HCT116 (cell line): Measurements from ENCODE around the gene CHML. TPM values are rescaled to one million over a fixed set of nuclear protein-coding genes. Genes with fewer than 3 reads are reported as not detected.

Experiments
- ATAC-seq: fragments of 200-7000 bp; cut with Tn5 transposase; 2 replicates; pipeline ENCODE4 v1.9.1; 2020; ENCODE audit warnings: mild to moderate bottlenecking, moderate library complexity
- BruUV-seq: library from RNA; stranded (reverse); fragments of 400-500 nt; replicated peaks from 2 replicates; lab custom pipeline; 2021; lab: Mats Ljungman, UMichigan
- CTCF ChIA-PET: fragments of 300-600 bp; sonication (Branson Sonifier 250); formaldehyde crosslinking; loops from one replicate; lab custom pipeline; 2021; ENCODE audit warnings: antibody characterized with exemption; lab: Charles Lee
- POLR2A ChIA-PET: fragments of 300-600, 350-600 bp; sonication (Branson Sonifier 250); formaldehyde crosslinking; loops from one replicate; lab custom pipeline; 2021; ENCODE audit warnings: antibody characterized with exemption; lab: Charles Lee
- RAD21 ChIA-PET, 2 experiments: fragments of 300-600 bp; sonication (Branson Sonifier 250); formaldehyde crosslinking; loops; one replicate each; lab custom pipeline; 2023; ENCODE audit warnings: low total read pairs in 2 of 2; ENCODE audit not compliant: uncharacterized antibody in 2 of 2, unreplicated experiment in 2 of 2, low non-redundant PET in 1 of 2; lab: Charles Lee
- DNase-seq: peaks from one replicate; pipeline ENCODE4 v3.0.0-alpha.2; 2010; ENCODE audit warnings: low read depth, low spot score
- H2AFZ ChIP-seq: fragments of 200-600 bp; shearing (Covaris generic), sonication (generic); 2 replicates; pipeline ENCODE4 v1.6.1; 2017; ENCODE audit warnings: low read depth, mixed run types, mixed read lengths, antibody characterized with exemption, low read length; ENCODE audit not compliant: poor library complexity, severe bottlenecking
- H3K27ac ChIP-seq: 2 replicates; pipeline ENCODE4 v1.5.1; 2012; ENCODE audit warnings: low read depth, low read length
- H3K27me3 ChIP-seq: fragments of 200-600 bp; sonication (generic); 2 replicates; pipeline ENCODE4 v1.6.1; 2016; ENCODE audit warnings: mixed run types, low read length, mixed read lengths; ENCODE audit not compliant: insufficient read depth
- H3K36me3 ChIP-seq, 2 experiments: fragments of 200-500 bp in 1 of 2; fragments of 200-600 bp in 1 of 2; sonication (Bioruptor generic) in 1 of 2; sonication (generic) in 1 of 2; 2 replicates each; pipeline versions ENCODE4 v1.5.1 to v1.6.1; 2014 to 2016; ENCODE audit warnings: low read length in 2 of 2, inconsistent platforms in 1 of 2, mixed read lengths in 1 of 2, mixed run types in 1 of 2; ENCODE audit not compliant: insufficient read depth in 2 of 2, control insufficient read depth in 1 of 2
- H3K4me1 ChIP-seq, 2 experiments: fragments of 200-600 bp in 1 of 2; sonication (generic) in 1 of 2; 2 replicates each; pipeline versions ENCODE4 v1.5.1 to v1.6.1; 2012 to 2017; ENCODE audit warnings: low read length in 2 of 2, inconsistent platforms in 1 of 2, mild to moderate bottlenecking in 1 of 2, mixed read lengths in 1 of 2, mixed run types in 1 of 2, moderate library complexity in 1 of 2; ENCODE audit not compliant: insufficient read depth in 2 of 2, control insufficient read depth in 1 of 2
- H3K4me2 ChIP-seq: fragments of 200-600 bp; sonication (generic); 2 replicates; pipeline ENCODE4 v1.6.1; 2017; ENCODE audit warnings: mixed run types, low read length, mixed read lengths
- H3K4me3 ChIP-seq, 2 experiments: fragments of 200-600 bp in 1 of 2; sonication (generic) in 1 of 2; replicated peaks in 1 of 2; 2 replicates each; pipeline ENCODE4 v1.5.1; 2011 to 2016; ENCODE audit warnings: low read length in 2 of 2, control low read depth in 1 of 2, low read depth in 1 of 2, mild to moderate bottlenecking in 1 of 2, mixed read lengths in 1 of 2, mixed run types in 1 of 2
- H3K79me2 ChIP-seq: fragments of 200-600 bp; sonication (generic); 2 replicates; pipeline ENCODE4 v1.6.1; 2017; ENCODE audit warnings: mild to moderate bottlenecking, mixed run types, low read length, moderate library complexity, mixed read lengths; ENCODE audit not compliant: insufficient read depth
- H3K9ac ChIP-seq: fragments of 200-600 bp; sonication (generic); 2 replicates; pipeline ENCODE4 v1.6.1; 2016; ENCODE audit warnings: low read length, mixed read lengths
- H3K9me2 ChIP-seq: fragments of 200-600 bp; sonication (generic), shearing (Covaris generic); 2 replicates; pipeline ENCODE4 v1.6.1; 2017; ENCODE audit warnings: mixed run types, mild to moderate bottlenecking, moderate library complexity; ENCODE audit not compliant: insufficient read depth
- H3K9me3 ChIP-seq, 2 experiments: fragments of 200-500 bp in 1 of 2; fragments of 200-600 bp in 1 of 2; sonication (Bioruptor generic) in 1 of 2; sonication (generic) in 1 of 2; 2 replicates each; pipeline ENCODE4 v1.6.1; 2014 to 2017; ENCODE audit warnings: low read length in 2 of 2, mixed read lengths in 2 of 2, inconsistent platforms in 1 of 2, low read depth in 1 of 2, mild to moderate bottlenecking in 1 of 2, mixed run types in 1 of 2, moderate library complexity in 1 of 2; ENCODE audit not compliant: control insufficient read depth in 1 of 2, insufficient read depth in 1 of 2
- H4K20me1 ChIP-seq: fragments of 200-600 bp; sonication (generic), shearing (Covaris generic); 2 replicates; pipeline ENCODE4 v1.6.1; 2017; ENCODE audit warnings: mixed run types, mild to moderate bottlenecking, moderate library complexity; ENCODE audit not compliant: insufficient read depth
- FOSL1 ChIP-seq: IDR thresholded peaks from 2 replicates; pipeline ENCODE4 v1.6.1; 2012; ENCODE audit warnings: low read depth
- MAX ChIP-seq: IDR thresholded peaks from 2 replicates; pipeline ENCODE4 v1.6.1; 2012
- POLR2AphosphoS5 ChIP-seq: IDR thresholded peaks from 2 replicates; pipeline ENCODE4 v1.6.1; 2011; ENCODE audit warnings: mild to moderate bottlenecking, low read depth, low read length, moderate library complexity
- SP1 ChIP-seq: IDR thresholded peaks from 2 replicates; pipeline ENCODE4 v1.6.1; 2012; ENCODE audit warnings: low read depth
- SRF ChIP-seq: IDR thresholded peaks from 2 replicates; pipeline ENCODE4 v1.6.1; 2012; ENCODE audit warnings: low read depth
- TCF7L2 ChIP-seq: IDR thresholded peaks from 2 replicates; pipeline ENCODE4 v1.7.0; 2011; ENCODE audit warnings: borderline replicate concordance, inconsistent platforms; ENCODE audit not compliant: insufficient read depth, insufficient read length; ENCODE audit errors: extremely low read depth
- YY1 ChIP-seq: IDR thresholded peaks from 2 replicates; pipeline ENCODE4 v1.6.1; 2011; ENCODE audit warnings: low read length, low read depth, moderate library complexity, mild to moderate bottlenecking; ENCODE audit not compliant: insufficient replicate concordance; ENCODE audit errors: extremely low read depth
- ZNF274 ChIP-seq: fragments of 200-500 bp; sonication (Bioruptor generic); IDR thresholded peaks from 2 replicates; pipeline ENCODE4 v1.6.1; 2014; ENCODE audit warnings: mild to moderate bottlenecking, low read depth, low read length, inconsistent platforms
- intact Hi-C: fragments of 100-400 bp; cut with micrococcal nuclease; formaldehyde crosslinking; loops from 2 replicates; pipeline ENCODE4 v1.10.0; 2022
- total RNA-seq: library from RNA; stranded (reverse); gene quantifications from one replicate; pipeline ENCODE4 v1.2.1, GENCODE V29; 2021; ENCODE audit not compliant: unreplicated experiment
- TF ChIP-seq, protein P1 (sequence below): IDR thresholded peaks from 2 replicates; pipeline ENCODE4 v1.6.1; 2012; ENCODE audit warnings: low read depth

Gene CHML
- total RNA-seq, 1 experiment from 2014 or later = 9.7 TPM

DNA sequence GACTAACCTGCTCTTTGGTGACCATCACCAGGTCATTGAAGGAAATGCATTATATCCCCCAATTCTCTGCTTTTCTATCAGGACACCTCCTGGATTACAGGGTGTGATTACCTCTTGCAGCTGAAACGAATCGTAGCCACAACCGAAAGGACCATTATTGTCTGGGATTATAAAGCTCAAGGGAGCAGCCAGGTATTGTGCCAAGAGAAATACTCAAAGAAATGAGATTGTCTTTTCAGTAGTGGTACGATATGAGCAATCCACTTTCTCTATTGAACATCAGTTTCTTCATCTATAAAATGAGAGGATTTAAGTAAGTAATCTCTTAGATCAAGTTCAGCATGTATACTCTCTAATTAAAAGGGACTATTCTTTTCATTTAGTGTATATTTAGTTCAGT lies 39.2 kb upstream of the CHML start:
- no peak overlapping the region for H3K4me3 ChIP-seq
- H3K9me3 ChIP-seq = no peaks in the 10 kb centered on the region
- DNase-seq (no peak), ATAC-seq (no peak)
- H3K4me1 ChIP-seq = no peaks in the 10 kb centered on the region
- H3K9me2 ChIP-seq = no peaks in the 10 kb centered on the region
- ChIA-PET CTCF (no interaction called here), POLR2A (no interaction called here), RAD21 (no interaction called here)
- no peaks in the 10 kb centered on the region for H3K79me2 ChIP-seq
- H2AFZ ChIP-seq = no peak overlapping the region
- H3K36me3 ChIP-seq = no peaks in the 10 kb centered on the region
- H3K27me3 ChIP-seq = peaks cover 12% of the 10 kb centered on the region; the same call in 1 of the 2 replicates
- H3K27ac ChIP-seq = no peak overlapping the region
- no peak for TF ChIP-seq YY1
- TF ChIP-seq, protein P1, sequence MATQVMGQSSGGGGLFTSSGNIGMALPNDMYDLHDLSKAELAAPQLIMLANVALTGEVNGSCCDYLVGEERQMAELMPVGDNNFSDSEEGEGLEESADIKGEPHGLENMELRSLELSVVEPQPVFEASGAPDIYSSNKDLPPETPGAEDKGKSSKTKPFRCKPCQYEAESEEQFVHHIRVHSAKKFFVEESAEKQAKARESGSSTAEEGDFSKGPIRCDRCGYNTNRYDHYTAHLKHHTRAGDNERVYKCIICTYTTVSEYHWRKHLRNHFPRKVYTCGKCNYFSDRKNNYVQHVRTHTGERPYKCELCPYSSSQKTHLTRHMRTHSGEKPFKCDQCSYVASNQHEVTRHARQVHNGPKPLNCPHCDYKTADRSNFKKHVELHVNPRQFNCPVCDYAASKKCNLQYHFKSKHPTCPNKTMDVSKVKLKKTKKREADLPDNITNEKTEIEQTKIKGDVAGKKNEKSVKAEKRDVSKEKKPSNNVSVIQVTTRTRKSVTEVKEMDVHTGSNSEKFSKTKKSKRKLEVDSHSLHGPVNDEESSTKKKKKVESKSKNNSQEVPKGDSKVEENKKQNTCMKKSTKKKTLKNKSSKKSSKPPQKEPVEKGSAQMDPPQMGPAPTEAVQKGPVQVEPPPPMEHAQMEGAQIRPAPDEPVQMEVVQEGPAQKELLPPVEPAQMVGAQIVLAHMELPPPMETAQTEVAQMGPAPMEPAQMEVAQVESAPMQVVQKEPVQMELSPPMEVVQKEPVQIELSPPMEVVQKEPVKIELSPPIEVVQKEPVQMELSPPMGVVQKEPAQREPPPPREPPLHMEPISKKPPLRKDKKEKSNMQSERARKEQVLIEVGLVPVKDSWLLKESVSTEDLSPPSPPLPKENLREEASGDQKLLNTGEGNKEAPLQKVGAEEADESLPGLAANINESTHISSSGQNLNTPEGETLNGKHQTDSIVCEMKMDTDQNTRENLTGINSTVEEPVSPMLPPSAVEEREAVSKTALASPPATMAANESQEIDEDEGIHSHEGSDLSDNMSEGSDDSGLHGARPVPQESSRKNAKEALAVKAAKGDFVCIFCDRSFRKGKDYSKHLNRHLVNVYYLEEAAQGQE = no peak
- no peak for TF ChIP-seq SRF
- TF ChIP-seq TCF7L2 = no peak
- TF ChIP-seq SP1 = no peak
- no peak for TF ChIP-seq ZNF274
- no peak for TF ChIP-seq MAX
- no peak for TF ChIP-seq FOSL1
- no peak for TF ChIP-seq POLR2AphosphoS5
- intact Hi-C loops = no loop called here
- BruUV-seq = no TSS peak
- H3K9ac ChIP-seq = no peak overlapping the region
- no peak overlapping the region for H3K4me2 ChIP-seq
- H4K20me1 ChIP-seq = no peaks in the 10 kb centered on the region
